Suprapubic skin (tissue), 4 donors: ENCODE results near the gene HNRNPK.

ENCODE experiments used
- CTCF ChIP-seq, 2 donors: fragments of 200-600 bp in 1 of 2; fragments of 450-650 bp in 1 of 2; sonication (generic) in 1 of 2; IDR thresholded peaks; one replicate each; pipeline ENCODE4 v1.5.1; 2016 to 2019; ENCODE audit warnings: antibody characterized with exemption in 2 of 2, mild to moderate bottlenecking in 1 of 2, moderate library complexity in 1 of 2
- EP300 ChIP-seq: sonication (generic); formaldehyde crosslinking; IDR thresholded peaks from one replicate; pipeline ENCODE4 v1.6.1; 2017; ENCODE audit warnings: antibody characterized with exemption
- POLR2AphosphoS5 ChIP-seq, 3 donors: sonication (generic); formaldehyde crosslinking; IDR thresholded peaks; one replicate each; pipeline ENCODE4 v1.6.1; 2017; ENCODE audit warnings: antibody characterized with exemption in 3 of 3

- TF ChIP-seq POLR2AphosphoS5 (IDR thresholded peaks at IDR 0.05) (no peak), CTCF (IDR thresholded peaks at IDR 0.05) (no peak), EP300 (no peak)
Observed at GRCh38 chr9:83965350-83966208, 14.4 kb downstream of the HNRNPK start.
